ES-I3 (cell line): ENCODE results near the gene FRMD4B.

ENCODE experiments used
- H3K36me3 ChIP-seq: 2 replicates; pipeline ENCODE4 v1.6.1; 2013; ENCODE audit warnings: mild to moderate bottlenecking, low read length, control low read depth, moderate library complexity; ENCODE audit not compliant: insufficient read depth
- H3K4me1 ChIP-seq: 2 replicates; pipeline ENCODE4 v1.6.1; 2013; ENCODE audit warnings: mild to moderate bottlenecking, control low read depth, low read length; ENCODE audit not compliant: insufficient read depth
- H3K9ac ChIP-seq: 2 replicates; pipeline ENCODE4 v1.6.1; 2013; ENCODE audit warnings: low read depth, mild to moderate bottlenecking, low read length, moderate library complexity
- H3K9me3 ChIP-seq: 2 replicates; pipeline ENCODE4 v1.6.1; 2013; ENCODE audit warnings: mild to moderate bottlenecking, low read length, moderate library complexity; ENCODE audit not compliant: control insufficient read depth, insufficient read depth

FRMD4B gene

DNA sequence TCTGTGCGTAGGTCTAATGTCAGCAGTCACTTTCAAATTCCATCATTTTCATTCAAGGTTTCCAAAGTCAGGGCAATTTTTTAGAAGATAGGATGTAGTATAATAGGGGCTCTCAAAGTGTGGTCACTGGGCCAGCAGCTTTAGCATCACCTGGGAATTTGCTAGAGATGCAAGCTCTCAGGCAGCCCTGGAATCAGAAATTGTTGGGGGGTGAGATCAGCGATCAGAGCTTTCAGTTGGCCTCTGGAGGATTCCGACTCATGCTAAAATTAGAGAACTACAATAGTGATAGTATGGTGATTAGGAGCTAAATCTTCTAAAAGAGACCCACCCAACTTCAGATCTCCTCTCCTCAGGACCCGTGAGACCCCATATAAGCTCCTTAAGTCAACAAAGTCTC lies 2.4 kb upstream of the FRMD4B start:
- H3K36me3 ChIP-seq: no peaks in the 10 kb centered on the region
- H3K9me3 ChIP-seq: no peaks in the 10 kb centered on the region
- H3K9ac ChIP-seq: no peak overlapping the region
- peaks cover 27% of the 10 kb centered on the region for H3K4me1 ChIP-seq

DNA sequence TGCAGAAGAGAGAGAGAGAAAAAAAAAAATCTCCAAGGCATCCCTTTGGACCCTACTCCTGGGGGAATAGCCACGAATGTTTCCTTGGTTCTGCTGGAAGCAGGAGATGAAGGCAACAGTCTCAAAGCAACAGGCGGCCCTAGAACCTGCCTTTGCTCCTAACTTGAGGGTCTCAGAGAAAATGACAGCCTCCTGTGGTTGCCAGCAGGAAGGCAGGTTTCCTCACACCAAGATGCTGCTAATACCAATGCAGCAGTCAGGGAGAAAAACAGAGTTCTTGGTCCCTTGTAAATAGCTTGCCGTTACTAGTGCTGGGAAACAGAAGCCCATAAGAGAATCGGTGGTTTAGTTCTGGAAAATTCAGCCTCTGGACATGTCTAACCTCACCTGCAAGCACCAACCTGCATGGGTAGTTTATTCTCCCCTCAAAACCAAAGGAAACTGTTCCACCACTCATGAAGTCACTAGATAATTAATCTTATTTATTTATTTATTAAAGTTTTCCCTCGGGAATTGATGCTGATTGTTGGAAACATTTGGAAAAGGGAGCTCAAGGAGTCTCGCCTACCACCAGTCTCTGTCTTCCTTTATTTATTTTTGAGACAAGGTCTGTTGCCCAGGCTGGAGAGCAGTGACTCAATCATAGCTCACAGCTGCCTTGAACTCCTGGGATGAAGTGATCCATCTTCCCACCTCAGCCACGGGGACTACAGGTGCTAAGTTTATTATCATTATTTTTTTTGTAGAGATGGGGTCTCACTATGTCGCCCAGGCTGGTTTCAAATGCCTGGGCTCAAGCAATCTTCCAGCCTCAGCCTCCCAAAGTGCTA lies 883 bp upstream of the FRMD4B start:
- H3K9ac ChIP-seq: peak overlapping the region; percentile 61; the same call in 1 of the 2 replicates
- H3K36me3 ChIP-seq: no peaks in the 10 kb centered on the region
- H3K9me3 ChIP-seq: no peaks in the 10 kb centered on the region
- peaks cover 17% of the 10 kb centered on the region for H3K4me1 ChIP-seq

DNA sequence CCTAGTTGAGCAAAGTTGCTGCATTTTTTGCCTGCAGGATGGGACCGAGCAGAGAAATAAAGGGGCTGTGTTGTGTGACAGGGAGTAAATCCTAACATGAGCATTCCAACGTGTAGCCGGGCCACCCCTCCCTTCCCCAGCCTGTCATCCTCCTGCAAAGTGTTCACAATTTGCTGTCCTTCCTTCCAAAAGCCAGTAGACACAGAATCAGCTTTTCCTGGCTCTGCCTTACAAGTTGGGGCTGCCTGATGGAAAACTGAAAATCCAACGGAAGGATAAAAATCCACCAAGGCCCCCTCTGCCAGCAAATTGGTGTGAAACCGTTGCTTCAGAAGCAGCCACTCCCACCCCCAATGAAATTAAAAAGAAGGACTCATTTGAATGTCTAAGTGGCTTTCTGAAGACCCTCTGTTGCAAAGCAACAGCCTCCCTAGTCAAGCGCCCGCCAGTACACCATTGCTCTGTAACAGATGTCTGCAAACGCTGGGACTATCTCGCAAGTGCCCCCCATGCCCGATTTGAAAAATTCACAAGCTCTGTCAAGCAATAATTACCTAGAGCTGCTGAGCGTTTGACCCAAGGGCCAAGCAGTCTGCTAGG lies 665 bp downstream of the FRMD4B start:
- Histone ChIP-seq H3K36me3 (no peaks in the 10 kb centered on the region), H3K4me1 (peaks cover 15% of the 10 kb centered on the region), H3K9ac (peak overlapping the region; percentile 61; the same call in 1 of the 2 replicates), H3K9me3 (no peaks in the 10 kb centered on the region)

DNA sequence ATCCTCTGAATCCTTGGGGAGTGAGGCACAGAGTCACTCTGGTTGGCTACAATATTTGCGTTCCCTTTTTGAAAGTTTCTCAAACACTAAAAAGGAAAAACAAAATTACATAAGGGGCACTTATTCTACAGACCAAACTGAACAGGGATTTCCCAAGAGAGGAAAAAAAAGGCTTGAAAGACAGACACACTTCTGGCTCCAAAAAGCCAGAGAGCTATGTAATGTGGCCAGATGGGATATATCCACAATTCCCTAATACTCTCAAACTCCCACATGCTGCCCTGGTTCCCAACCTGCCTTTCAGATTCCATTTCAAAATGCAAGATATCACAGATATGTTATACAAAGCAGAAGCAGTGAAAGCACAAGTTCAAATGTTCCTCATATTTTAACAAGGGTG lies 1.6 kb downstream of the FRMD4B start:
- Histone ChIP-seq H3K36me3 (no peaks in the 10 kb centered on the region), H3K9me3 (no peaks in the 10 kb centered on the region), H3K9ac (no peak overlapping the region), H3K4me1 (peaks cover 10% of the 10 kb centered on the region)

DNA sequence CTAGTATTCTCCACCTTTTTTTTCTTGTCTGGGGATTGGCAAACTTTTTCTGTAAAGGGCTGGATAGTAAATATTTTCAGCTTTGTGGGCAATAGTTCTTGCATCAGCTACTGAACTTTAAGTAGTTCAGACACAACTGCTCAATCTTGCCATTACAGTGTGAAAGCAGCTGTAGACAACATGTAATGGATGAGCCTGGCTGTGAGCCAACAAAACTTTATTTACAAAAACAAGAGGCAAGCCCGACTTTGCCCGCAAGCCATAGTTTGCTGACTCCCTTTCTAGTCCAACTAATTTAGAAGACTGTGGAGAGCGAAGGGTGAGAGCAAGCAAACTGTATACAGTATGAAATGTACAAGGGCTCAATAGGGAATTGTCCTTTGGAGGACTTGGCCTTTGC lies 6.2 kb downstream of the FRMD4B start:
- Histone ChIP-seq H3K4me1 (no peaks in the 10 kb centered on the region), H3K9me3 (no peaks in the 10 kb centered on the region), H3K36me3 (no peaks in the 10 kb centered on the region), H3K9ac (no peak overlapping the region)

DNA sequence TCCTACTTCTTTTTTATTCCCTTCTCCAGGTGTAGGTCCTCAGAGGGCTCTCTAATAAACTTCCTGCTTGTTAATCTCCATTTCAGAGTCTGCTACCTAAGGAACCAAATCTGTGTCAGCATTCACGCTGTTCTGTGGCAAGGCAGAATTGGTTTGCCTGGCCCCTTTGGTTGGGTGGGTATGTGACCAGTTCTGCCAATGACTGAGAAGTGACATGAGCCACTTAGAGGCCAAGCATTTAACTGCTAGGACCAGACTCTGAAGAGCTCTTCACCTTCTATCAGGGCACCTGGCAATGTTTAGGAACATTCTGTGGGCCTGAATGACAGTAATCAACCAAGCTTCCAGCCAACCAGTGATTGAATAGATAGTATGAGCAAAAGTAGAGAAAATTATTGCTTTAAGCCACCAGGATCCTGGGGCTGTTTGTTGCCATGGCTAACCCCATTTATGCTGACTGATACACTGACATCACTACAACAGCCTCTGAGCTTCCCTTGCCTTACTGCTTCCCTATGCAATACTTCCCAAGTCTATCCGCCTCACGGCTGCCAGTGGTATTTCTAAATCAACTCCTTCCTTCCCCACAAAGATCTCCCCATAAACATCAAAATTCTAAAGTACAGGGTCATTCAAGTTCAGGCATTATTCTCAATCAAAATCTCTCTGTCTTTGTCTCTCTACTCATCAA lies 7.6 kb downstream of the FRMD4B start:
- Histone ChIP-seq H3K9ac (no peak overlapping the region), H3K4me1 (no peaks in the 10 kb centered on the region), H3K9me3 (no peaks in the 10 kb centered on the region), H3K36me3 (no peaks in the 10 kb centered on the region)

DNA sequence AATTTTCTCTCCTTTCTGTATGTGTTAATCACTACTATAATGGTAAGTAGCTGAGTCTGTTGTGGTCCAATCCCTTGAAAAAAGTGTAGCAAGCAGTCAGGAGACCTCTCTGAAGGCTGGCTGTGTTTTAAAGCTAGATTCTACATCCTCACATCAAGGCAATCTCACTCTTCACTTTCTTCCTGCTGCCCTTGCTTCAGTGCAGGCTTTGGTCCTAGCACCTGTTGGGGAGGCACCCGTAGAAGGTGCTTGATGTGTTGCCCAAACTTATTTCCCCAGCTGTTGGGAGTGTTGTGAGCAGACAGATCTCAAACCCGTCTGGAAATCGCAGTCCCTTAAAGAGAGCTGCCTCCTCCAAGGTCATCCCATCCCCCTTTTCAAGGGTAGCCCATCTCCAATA lies 8.6 kb downstream of the FRMD4B start:
- Histone ChIP-seq H3K9ac (no peak overlapping the region), H3K4me1 (no peaks in the 10 kb centered on the region), H3K36me3 (no peaks in the 10 kb centered on the region), H3K9me3 (no peaks in the 10 kb centered on the region)

DNA sequence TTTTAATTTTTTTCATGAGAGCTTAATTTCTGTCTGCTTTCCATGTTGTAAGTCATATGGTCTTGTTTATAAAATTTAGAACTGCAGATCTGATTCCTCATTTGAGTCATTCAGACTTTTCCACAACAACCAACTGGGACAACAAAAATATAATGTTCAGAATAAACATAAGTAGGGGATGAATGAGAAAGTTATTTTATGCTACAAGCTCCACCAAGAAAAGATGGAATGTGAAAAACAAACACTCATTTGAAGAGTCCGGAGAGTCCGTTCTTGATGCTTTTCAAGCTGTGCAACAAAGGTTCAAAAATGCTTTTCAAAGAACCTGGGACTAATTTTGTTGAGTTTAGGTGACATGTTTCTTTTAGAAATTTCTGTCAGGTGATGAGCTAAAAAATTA lies 9.2 kb downstream of the FRMD4B start:
- Histone ChIP-seq H3K9ac (no peak overlapping the region), H3K36me3 (no peaks in the 10 kb centered on the region), H3K4me1 (no peaks in the 10 kb centered on the region), H3K9me3 (no peaks in the 10 kb centered on the region)

DNA sequence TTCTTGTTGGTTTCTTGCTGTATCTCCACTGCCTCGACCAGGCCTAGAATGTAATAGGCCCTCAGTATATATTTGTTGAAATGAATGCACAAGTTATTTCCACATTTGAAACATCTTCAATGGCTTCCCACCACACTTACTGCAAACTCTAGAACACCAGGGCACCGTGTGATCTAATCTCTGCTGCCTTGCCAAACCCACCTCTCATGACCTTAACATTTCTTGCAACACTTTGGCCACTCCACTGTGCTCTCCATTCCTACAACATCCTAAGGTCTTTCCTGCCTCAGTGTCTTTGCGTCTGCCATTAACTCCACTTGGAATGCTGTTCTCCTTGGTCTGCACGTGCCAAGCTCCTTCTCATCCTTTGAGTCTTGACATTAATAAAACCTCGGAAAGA lies 14.1 kb downstream of the FRMD4B start:
- H3K9me3 ChIP-seq: no peaks in the 10 kb centered on the region
- no peaks in the 10 kb centered on the region for H3K36me3 ChIP-seq
- no peak overlapping the region for H3K9ac ChIP-seq
- no peaks in the 10 kb centered on the region for H3K4me1 ChIP-seq

DNA sequence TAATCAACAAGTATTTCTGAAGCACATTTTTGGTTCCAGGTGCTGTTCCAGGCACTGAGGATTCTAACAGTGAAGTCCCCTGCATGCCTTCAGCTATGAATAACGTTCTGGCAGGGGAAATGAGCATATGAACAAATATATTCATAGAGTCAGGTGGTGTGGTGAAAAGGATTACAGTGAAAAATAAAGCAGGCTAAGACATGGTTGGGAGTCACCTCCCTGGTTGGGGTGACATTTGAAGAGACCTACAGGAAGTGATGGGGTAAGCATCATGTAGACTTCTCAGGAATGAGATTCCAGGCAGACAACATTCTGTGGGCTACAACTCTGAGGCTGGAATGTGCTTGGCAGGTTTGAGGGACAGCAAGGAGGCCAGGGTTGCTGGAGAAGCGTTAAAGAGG lies 15.0 kb downstream of the FRMD4B start:
- H3K36me3 ChIP-seq: no peaks in the 10 kb centered on the region
- no peaks in the 10 kb centered on the region for H3K4me1 ChIP-seq
- H3K9ac ChIP-seq: no peak overlapping the region
- no peaks in the 10 kb centered on the region for H3K9me3 ChIP-seq

DNA sequence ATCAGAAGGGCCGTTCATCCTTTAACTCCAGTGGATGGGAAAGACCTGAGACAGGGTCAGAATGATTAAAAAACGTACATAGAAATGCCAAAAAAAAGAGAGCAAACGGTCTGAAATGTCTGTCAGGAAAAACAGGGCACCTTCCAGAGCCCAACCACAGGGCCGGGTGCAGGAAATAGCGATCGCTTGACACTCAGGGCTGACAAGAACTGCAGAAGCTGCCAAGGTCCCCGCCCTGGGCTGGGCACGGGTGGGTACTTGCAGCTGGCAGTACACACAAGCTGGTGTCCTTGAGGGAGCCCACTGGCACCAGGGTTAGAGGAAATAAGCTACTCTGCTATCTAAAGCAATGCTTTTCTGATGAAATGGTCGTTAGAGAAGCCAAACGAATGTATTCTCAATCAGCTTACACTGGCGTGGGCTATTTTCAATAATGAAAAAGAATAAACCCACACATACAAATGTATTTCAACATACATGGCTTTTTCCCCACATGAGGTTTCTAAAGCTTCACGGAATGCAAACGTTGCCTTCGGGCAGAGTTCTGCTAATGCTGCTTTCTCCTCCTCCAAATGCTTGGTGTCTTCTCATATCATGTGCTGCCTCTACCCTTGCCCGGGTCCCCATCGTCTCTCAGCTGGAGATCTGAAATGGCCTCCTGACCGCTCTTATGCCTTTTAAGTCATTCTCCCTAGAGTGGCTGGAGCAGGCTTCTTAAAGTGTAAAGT lies 15.6 kb downstream of the FRMD4B start:
- Histone ChIP-seq H3K9me3 (no peaks in the 10 kb centered on the region; the same call in 1 of the 2 replicates), H3K4me1 (no peaks in the 10 kb centered on the region), H3K9ac (no peak overlapping the region), H3K36me3 (no peaks in the 10 kb centered on the region)

DNA sequence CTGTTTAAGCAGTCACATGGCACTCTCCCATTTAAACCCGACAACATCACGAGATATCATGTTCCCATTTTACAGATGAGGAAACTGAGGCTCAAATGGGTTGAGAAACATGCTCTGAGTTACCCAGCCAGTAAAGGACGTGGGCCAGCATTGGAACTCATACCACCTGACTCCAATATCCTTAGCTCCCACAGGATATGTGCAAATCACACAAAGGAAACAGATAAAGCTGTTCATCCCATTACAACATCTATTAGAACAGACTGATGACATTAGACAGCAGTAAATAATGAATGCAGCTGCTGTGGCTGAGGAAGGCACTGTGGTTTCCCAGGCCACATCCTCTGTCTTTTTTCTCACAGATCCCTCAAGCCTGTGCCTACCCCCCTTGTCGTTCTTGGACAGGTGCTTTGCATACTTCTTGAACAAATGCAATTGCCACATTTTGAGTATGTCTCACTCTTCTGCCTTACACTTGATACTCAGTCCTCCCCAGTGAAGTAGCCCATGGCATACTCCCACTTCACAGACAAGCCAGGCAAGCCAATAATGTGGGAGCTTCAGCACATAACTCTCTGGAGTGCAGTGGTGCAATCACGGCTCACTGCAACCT lies 17.7 kb downstream of the FRMD4B start:
- no peaks in the 10 kb centered on the region for H3K4me1 ChIP-seq
- H3K9ac ChIP-seq: no peak overlapping the region
- no peaks in the 10 kb centered on the region for H3K36me3 ChIP-seq
- H3K9me3 ChIP-seq: no peaks in the 10 kb centered on the region; the same call in 1 of the 2 replicates

DNA sequence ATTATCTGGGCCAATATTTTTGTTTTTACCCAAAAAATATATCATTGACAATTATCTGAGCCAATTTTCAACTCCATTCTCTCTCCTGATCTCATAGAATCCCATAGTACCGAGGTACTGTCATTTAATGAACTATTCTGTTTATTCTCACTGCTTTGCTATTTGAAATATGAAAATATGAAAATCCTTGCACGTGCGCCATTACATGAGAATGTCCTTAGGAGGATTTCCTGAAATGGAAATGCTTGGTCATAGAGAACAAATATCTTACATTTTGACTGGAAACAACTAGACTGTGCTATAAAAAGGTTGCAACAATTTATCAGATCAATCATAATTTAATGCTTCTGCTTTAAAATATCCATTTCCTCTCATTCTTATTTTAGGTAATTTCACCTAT lies 18.3 kb downstream of the FRMD4B start:
- H3K4me1 ChIP-seq: no peaks in the 10 kb centered on the region

DNA sequence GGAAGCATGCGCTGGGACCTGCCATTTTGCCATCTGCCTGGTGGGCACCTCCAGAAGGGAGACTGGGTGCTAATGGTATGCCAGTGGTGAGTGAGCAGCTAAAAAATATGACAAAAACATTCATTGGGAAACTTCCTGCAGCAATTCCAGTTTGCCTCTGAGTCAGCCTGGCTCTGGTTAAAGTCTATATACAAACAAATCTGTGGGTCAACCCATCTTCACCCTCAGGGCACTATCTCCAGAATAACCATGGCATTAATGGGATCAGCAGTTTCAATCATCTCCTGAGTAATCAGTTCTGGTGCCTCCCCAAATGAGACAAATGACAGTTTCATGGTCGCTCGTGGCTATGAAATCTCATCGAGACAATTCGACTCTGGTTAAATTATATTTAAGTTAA lies 21.5 kb downstream of the FRMD4B start:
- H3K36me3 ChIP-seq: no peaks in the 10 kb centered on the region
- H3K9me3 ChIP-seq: no peaks in the 10 kb centered on the region; the same call in 1 of the 2 replicates
- H3K9ac ChIP-seq: no peak overlapping the region
- no peaks in the 10 kb centered on the region for H3K4me1 ChIP-seq

More for the DNA sequence above, 18.3 kb downstream of the FRMD4B start:
- H3K9ac ChIP-seq: no peak overlapping the region
- no peaks in the 10 kb centered on the region for H3K36me3 ChIP-seq
- H3K9me3 ChIP-seq: no peaks in the 10 kb centered on the region; the same call in 1 of the 2 replicates
